AG04450 (cell line): ENCODE data around the gene KCNK7. TPM values are rescaled to one million over a fixed set of nuclear protein-coding genes. Genes with fewer than 3 reads are reported as not detected.

Source experiments
- CTCF ChIA-PET: fragments of 300-600, 350-600 bp; formaldehyde crosslinking; extraction: SDS; loops from one replicate; lab custom pipeline; 2022; ENCODE audit warnings: antibody characterized with exemption, inconsistent platforms; lab: Charles Lee
- POLR2A ChIA-PET: fragments of 350-600 bp; formaldehyde crosslinking; extraction: SDS; loops from one replicate; lab custom pipeline; 2021; ENCODE audit warnings: antibody characterized with exemption, inconsistent platforms; lab: Yijun Ruan, JAX
- DNase-seq: peaks from one replicate; pipeline ENCODE4 v3.0.0-alpha.2; 2011; ENCODE audit warnings: low read depth, low spot score
- H3K27ac ChIP-seq: one replicate; pipeline ENCODE4 v1.5.1; 2012; ENCODE audit warnings: low read depth, low read length, control low read depth
- H3K27me3 ChIP-seq: one replicate; pipeline ENCODE4 v1.6.0; 2012; ENCODE audit warnings: low read length; ENCODE audit not compliant: control insufficient read depth, insufficient read depth
- H3K4me3 ChIP-seq: 2 replicates; pipeline ENCODE4 v1.5.1; 2011; ENCODE audit warnings: mild to moderate bottlenecking, low read depth, low read length, control low read depth
- H3K9me3 ChIP-seq: 2 replicates; pipeline ENCODE4 v1.5.1; 2012; ENCODE audit warnings: low read length; ENCODE audit not compliant: control insufficient read depth, insufficient read depth
- polyA plus RNA-seq: library from polyadenylated mRNA; depleted of rRNA; stranded (reverse); fragments of >200 nt; gene quantifications from 2 replicates; pipeline ENCODE4 v1.2.3, GENCODE V29; 2011
- TF ChIP-seq, protein P1 (sequence below): IDR thresholded peaks from 2 replicates; pipeline ENCODE4 v1.5.1; 2011; ENCODE audit warnings: low read depth, low read length, control low read depth, inconsistent platforms

KCNK7 gene
- polyA plus RNA-seq, 1 experiment, result not detected

DNA sequence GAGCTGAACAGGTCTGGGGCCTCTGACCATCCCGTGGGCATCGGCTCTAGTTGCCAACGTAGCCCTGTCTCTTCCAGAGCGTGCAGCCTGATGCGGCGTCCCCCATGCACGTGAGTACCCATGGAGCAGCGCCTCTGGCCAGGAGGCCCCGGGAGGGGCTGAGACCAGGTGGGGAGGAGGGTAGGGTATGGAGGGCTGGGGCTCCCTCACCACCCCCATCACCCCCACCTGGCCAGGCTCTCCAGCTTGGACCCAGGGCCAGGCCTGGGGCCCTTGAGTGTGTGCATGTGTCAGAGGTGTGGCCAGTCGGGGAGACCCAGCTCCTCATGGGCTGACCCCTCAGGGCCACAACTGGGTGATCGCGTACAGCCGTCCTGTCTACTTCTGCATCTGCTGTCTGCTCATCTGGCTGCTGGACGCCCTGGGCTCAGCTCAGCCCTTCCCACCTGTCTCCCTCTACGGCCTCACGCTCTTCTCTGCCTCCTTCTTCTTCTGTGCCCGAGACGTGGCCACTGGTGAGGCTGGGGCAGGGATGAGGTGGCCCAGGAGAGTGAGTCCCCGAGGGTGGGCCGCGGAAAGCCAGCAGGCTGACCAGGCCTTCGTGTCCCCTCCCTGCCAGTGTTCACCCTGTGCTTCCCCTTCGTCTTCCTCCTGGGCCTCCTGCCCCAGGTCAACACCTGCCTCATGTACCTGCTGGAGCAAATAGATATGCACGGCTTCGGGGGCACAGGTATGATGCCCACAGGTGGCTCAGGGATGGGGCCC, 28.4 kb upstream of the KCNK7 start:
- no peak overlapping the region for H3K27ac ChIP-seq
- ChIA-PET CTCF (no interaction called here), POLR2A (no interaction called here)
- H3K9me3 ChIP-seq, result no peaks in the 10 kb centered on the region; the same call in 1 of the 2 replicates
- no peak overlapping the region for H3K4me3 ChIP-seq
- TF ChIP-seq, protein P1, sequence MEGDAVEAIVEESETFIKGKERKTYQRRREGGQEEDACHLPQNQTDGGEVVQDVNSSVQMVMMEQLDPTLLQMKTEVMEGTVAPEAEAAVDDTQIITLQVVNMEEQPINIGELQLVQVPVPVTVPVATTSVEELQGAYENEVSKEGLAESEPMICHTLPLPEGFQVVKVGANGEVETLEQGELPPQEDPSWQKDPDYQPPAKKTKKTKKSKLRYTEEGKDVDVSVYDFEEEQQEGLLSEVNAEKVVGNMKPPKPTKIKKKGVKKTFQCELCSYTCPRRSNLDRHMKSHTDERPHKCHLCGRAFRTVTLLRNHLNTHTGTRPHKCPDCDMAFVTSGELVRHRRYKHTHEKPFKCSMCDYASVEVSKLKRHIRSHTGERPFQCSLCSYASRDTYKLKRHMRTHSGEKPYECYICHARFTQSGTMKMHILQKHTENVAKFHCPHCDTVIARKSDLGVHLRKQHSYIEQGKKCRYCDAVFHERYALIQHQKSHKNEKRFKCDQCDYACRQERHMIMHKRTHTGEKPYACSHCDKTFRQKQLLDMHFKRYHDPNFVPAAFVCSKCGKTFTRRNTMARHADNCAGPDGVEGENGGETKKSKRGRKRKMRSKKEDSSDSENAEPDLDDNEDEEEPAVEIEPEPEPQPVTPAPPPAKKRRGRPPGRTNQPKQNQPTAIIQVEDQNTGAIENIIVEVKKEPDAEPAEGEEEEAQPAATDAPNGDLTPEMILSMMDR, result no peak
- DNase-seq, result no peak
- H3K27me3 ChIP-seq, result no peaks in the 10 kb centered on the region

DNA sequence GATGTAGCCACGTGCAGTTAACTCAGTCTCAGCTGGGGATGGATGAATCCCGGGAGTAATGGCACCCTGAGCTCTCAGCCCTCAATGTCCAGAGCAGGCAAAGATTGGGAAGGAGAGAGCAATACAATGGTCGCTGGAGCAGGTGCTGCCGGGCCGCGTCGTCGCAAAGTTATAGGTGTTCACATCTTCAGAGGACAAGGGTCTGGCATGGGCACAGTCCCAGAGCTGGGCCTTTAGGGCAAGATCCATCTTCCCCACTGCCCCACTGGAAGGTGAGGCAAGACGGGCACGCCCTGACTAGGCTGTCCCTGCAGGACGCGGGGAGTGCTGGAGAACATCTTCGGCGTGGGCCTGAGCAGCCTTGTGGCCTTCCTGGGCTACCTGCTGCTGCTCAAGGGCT, 27.6 kb upstream of the KCNK7 start:
- H3K27me3 ChIP-seq, result no peaks in the 10 kb centered on the region
- DNase-seq, result no peak
- TF ChIP-seq, protein P1, result no peak
- CTCF ChIA-PET, result interaction anchor here (1.4 kb wide), 1 partner anchor 194 kb away, joined by 5 read pairs; no protein-coding TSS in a partner anchor
- no peak overlapping the region for H3K4me3 ChIP-seq
- POLR2A ChIA-PET, result interaction anchor here (1.2 kb wide), 1 partner anchor 15 kb away, joined by 4 read pairs; the partner anchor contains the start of gene SIPA1
- no peaks in the 10 kb centered on the region; the same call in 1 of the 2 replicates for H3K9me3 ChIP-seq
- H3K27ac ChIP-seq, result no peak overlapping the region

- ChIA-PET CTCF (interaction anchor here (1.4 kb wide), 1 partner anchor 195 kb away, joined by 5 read pairs; no protein-coding TSS in a partner anchor), POLR2A (interaction anchor here (0.8 to 1.2 kb wide), 2 partner anchors 16 to 250 kb away, joined by 4 to 7 read pairs; partner anchors contain the start of gene SIPA1)
- Histone ChIP-seq H3K27ac (no peak overlapping the region), H3K27me3 (no peaks in the 10 kb centered on the region), H3K4me3 (no peak overlapping the region), H3K9me3 (no peaks in the 10 kb centered on the region; the same call in 1 of the 2 replicates)
- TF ChIP-seq, protein P1, result no peak
- DNase-seq, result no peak
Measured at GRCh38 chr11:65622011-65622410, 26.4 kb upstream of the KCNK7 start.

DNA sequence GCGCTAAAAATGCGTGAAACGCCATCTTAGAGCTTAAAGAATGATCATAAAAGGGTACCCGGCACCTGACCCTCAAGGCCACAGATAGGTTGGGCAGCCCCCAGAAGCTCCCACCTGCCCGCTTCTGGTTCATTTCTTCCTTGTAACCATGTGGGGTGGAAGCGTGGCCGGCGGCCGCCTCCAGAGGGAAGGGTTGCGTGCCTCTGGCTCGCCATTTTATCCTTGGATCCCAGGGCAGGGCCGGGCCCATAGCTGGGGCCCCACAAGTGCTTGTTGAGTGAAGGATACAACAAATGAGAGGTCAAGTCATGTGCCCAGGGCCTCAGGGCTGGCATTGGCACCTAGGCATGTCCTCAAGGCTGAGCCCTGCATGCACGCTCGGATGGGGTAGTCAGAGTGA, 25.9 kb upstream of the KCNK7 start:
- POLR2A ChIA-PET, result interaction anchor here (0.8 kb wide), 1 partner anchor 250 kb away, joined by 7 read pairs; no protein-coding TSS in a partner anchor
- no peaks in the 10 kb centered on the region for H3K27me3 ChIP-seq
- no peak for DNase-seq
- CTCF ChIA-PET, result no interaction called here
- no peak overlapping the region for H3K27ac ChIP-seq
- no peak overlapping the region for H3K4me3 ChIP-seq
- TF ChIP-seq, protein P1, result no peak
- no peaks in the 10 kb centered on the region; the same call in 1 of the 2 replicates for H3K9me3 ChIP-seq

- DNase-seq, result no peak
- no peak overlapping the region for H3K4me3 ChIP-seq
- TF ChIP-seq, protein P1, result no peak
- H3K9me3 ChIP-seq, result no peaks in the 10 kb centered on the region; the same call in 1 of the 2 replicates
- ChIA-PET CTCF (no interaction called here), POLR2A (no interaction called here)
- H3K27me3 ChIP-seq, result no peaks in the 10 kb centered on the region
- no peak overlapping the region for H3K27ac ChIP-seq
Measured at GRCh38 chr11:65620666-65621065, 25.1 kb upstream of the KCNK7 start.
